GM18502 (cell line): ENCODE results near the gene PRIMPOL.
"Not testable (repeated sequence)": the region's sequence is repeated elsewhere in the genome, so short reads cannot be mapped to it uniquely, and the experiment has no call there.

Experiments
- ATAC-seq: cut with Tn5 transposase; IDR thresholded peaks from one replicate; pipeline ENCODE4 v1.9.1; 2021; ENCODE audit warnings: mild to moderate bottlenecking; ENCODE audit not compliant: unreplicated experiment, poor library complexity

Gene PRIMPOL, protein sequence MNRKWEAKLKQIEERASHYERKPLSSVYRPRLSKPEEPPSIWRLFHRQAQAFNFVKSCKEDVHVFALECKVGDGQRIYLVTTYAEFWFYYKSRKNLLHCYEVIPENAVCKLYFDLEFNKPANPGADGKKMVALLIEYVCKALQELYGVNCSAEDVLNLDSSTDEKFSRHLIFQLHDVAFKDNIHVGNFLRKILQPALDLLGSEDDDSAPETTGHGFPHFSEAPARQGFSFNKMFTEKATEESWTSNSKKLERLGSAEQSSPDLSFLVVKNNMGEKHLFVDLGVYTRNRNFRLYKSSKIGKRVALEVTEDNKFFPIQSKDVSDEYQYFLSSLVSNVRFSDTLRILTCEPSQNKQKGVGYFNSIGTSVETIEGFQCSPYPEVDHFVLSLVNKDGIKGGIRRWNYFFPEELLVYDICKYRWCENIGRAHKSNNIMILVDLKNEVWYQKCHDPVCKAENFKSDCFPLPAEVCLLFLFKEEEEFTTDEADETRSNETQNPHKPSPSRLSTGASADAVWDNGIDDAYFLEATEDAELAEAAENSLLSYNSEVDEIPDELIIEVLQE

DNA sequence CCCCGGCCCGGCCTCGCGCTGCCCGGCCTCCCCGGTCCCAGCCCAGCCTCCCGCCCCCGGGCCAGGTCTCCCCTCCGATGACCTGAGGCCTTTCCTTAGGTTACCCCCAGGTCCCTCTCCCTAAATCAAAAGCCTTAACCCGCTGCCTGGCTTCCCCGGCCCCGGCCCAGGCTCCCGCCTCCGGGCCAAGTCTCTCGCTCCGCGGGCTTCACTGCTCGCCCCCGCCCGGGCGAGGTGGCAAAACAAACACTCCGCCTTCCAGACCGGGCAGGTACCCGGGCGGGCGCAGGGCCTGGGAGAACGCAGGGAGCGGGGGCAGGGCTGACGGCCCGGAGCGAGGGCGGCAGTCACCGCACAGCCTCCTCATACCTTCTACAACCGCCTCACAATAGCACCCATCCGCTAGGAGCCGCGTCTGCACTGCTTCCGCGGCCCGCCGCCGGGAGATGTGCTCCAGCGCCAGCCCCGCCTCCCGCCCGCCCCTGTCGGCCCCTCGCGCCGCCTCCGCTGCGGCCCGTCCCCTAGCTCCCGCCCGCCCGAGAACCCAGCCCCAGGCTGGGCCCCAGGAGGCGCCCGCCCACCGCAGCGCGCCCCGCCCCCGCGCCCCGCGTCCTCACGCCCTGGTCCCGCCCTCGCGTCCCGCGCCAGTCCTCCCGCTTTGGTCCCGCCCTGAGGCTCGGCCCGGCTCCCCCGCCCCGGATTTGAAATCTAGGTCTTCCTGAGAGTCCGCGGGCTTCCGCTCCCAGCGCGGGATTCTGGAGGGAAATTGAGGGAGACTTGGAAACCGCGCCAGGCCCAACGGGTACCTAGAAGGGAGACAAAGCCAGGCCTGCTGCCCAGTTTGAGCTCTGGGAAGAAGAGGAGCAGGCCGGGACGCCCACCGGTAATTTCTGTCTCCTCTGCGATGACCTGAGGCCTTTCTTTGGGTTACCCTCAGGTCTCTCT, at the start of gene PRIMPOL, which contains the start of gene CASP3:
Gene PRIMPOL, plus strand, starts transcription at position 713 of the 945 bp plus-strand sequence. CDS start 7,403 bp downstream, outside the sequence.
Gene CASP3, minus strand, starts transcription at position 422 of the 945 bp plus-strand sequence. CDS start 10,994 bp downstream, outside the sequence.
- ATAC-seq, result peak; percentile 83

DNA sequence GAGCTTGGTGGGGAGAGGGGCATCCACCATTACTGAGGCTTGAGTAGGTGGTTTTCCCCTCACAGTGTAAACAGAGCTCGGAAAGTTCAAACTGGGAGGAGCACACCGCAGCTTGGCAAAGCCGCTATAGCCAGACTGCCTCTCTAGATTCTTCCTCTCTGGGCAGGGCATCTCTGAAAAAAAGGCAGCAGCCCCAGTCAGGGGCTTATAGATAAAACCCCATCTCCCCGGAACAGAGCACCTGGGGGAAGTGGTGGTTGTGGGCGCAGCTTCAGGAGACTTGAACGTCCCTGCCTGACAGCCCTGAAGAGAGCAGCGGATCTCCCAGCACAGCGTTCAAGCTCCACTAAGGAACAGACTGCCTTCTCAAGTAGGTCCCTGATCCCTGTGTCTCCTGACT, 48.6 kb upstream of the PRIMPOL start:
- ATAC-seq, result not testable (repeated sequence)

DNA sequence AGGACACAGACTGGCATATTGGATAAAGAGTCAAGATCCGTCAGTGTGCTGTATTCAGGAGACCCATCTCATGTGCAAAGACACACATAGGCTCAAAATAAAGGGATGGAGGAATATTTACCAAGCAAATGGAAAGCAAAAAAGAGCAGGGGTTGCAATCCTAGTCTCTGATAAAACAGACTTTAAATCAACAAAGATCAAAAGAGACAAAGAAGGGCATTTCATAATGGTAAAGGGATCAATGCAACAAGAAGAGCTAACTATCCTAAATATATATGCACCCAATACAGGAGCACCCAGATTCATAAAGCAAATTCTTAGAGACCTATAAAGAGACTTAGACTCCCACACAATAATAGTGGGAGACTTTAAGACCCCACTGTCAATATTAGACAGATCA, 46.7 kb upstream of the PRIMPOL start:
- ATAC-seq, result not testable (repeated sequence)

DNA sequence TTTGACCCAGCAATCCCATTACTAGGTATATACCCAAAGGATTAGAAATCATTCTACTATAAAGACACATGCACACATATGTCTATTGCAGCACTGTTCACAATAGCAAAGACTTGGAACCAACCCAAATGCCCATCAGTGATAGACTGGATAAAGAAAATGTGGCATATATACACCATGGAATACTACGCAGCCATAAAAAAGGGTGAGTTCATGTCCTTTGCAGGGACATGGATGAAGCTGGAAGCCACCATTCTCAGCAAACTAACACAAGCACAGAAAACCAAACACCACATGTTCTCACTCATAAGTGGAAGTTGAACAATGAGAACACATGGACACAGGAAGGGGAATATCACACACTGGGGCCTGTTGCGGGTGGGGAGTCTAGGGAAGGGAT, 42.1 kb upstream of the PRIMPOL start:
- ATAC-seq, result not testable (repeated sequence)

DNA sequence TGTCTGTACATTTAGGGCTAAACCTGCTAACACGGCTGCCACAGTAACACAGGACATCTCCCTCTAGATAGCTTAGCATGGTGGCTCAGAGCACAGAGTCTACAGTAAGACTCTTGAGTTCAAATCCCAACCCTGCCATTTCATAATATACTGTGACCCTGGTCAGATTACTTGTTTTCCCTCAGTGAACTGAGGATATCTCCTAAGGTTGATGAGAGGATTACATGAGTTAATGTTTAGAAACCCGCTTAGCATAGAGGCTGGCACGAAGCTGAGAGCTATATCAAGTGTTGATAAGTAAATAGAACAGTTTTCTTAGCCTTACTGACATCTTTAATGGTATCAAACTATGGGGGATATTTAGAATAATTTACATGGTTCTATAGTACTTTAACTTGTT, 37.5 kb upstream of the PRIMPOL start:
- ATAC-seq, result no peak

DNA sequence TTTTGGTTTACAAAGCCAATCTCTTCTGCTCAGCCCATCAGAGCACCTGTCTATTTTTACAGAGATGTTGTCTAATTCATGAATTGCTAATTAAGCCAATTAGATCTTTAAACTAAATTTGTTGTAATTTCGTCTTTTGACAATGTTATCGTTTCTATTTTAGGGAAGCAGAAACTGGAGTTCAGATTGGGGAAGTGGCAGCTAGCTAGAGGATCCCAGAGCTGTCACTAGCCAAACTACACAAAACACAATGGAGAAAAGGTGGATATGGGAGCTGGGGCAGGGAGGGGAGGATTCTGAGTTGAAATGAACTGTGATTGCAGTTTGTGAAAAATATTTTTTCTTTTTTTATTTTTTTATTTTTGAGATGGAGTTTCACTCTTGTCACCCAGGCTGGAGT, 36.1 kb upstream of the PRIMPOL start:
- ATAC-seq, result no peak

DNA sequence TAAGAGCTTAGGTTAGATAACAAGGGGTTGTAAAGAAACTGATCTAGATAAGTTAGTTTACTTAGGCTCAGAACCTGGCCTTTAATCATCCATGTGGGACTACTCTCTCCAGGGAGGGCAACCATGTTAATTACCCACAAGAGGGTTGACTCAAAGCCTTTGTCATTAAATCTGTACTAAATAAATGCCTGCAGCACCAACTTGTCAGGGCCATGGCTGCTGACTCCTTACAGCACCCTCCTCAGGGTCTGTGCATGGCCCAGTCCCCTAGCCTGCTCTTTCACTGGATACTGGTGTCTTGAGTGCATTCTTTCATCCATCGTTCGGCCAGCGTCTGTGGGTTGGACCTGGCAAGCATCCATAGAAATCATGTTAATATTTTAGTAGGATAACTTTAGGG, 35.0 kb upstream of the PRIMPOL start:
- ATAC-seq, result no peak

DNA sequence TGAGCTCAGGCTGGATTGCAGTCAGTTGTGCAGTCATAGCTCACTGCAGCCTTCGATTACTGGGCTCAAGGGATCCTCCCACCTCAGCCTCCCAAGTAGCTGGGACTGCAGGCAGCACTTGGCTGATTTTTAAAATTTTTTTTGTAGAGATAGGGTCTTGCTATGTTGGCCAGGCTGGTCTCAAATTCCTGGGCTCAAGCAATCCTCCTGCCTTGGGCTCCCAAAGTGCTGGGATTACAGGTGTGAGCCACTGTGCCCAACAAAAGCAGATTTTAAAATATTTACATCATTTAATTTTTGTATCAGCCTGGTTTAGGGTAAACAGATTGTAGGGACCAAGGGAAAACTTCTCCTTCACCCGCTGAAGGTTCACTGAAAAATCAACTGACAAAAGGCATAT, 33.4 kb upstream of the PRIMPOL start:
- ATAC-seq, result not testable (repeated sequence)

DNA sequence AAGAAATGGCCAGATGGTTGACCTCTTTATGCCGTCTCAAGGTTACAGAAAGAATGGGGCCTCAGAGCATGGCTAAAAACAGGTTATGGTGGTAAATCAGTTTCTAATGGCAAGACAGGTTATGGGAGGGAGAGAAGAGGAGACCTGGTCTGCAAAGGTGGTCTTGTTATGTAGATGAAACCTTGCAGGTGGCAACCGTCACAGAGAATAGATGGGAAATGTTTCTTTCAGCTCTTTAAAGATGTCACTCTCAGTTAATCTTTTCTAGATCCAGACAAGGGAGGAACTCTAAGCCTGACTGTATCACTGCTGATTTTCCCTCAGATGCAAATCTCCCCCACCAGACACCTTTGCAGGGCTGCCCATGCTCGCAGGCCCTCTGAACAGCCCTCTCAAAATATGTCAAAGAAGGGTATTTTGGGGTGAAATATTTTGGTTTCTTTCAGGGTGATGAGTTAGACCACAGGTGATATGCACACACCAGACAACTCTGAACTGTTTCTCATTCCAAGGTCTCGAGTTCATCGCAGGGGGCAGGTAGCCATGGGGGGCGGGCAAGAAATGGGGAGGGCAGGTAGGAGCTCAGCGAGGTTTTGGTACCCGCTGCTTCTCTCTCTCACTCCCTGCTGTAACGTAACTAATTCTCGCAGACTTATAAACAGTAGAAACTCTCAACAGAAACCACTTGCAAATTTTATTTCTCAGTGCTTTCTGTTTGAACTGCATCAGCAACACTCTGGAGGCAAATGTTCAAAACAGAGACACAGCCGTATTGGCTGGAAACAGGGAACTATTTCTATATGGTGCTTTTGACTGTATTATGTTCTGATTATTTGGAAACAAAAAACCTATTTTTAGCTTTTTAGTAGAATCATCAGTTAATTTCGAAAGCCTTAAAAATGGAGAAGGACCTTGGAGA, 32.6 kb upstream of the PRIMPOL start:
- peak; percentile 81 for ATAC-seq

DNA sequence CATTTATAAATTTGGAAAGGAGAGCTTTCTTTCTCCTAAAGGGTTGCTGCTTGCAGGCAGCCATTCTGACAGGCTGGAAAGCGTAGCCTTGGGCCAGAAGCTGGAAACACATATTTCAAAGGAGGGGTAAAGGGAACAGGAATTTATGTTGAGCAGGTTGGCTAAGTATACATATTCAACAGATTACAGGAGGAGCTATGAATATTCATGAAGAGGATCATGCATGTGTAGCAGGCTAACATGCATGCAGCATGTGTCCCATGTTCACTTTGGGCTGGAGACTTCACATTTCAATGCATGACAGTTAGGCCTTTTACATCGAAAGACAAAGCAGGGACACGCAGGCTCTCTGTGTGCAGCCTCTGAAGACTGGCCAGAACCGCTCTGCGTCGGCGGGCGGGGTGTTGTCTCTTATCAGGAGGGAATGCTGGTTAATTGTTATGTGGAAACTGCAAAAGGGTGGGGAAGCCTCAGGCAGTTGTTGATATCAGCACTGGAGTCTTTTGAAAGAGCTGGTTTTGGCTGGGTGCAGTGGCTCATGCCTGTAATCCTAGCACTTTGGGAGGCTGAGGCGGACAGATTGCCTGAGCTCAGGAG, 31.8 kb upstream of the PRIMPOL start:
- ATAC-seq, result no peak

DNA sequence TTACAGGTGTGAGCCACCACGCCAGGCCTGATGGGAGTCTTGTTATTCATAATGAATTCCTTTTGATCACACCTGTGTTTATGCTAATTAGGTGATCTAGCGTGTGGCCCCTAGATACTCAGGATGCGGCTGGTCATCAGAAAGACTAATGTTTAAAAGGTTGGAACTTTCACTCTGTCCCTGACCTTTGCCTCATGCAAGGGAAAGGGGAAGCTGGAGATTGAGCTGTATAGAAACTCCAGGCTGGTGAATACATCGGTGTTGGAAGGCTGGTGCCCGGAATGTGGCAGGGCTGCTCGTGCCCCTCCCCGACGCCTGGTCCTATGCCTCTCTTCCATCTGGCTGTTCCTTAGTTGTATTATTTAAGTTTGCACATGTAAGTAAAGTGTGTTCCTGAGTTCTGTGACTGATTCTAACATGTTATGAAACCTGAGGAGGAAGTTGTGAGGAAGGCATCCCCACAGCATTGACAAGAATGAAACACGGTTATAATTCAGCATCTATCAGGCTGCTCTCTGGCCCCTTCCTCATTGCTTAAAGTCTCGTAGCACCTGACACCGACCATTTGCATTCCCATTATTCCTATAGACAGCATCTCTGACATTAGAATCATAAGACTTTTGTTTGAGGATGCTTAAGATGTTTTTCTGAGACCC, 29.2 kb upstream of the PRIMPOL start:
- no peak for ATAC-seq

DNA sequence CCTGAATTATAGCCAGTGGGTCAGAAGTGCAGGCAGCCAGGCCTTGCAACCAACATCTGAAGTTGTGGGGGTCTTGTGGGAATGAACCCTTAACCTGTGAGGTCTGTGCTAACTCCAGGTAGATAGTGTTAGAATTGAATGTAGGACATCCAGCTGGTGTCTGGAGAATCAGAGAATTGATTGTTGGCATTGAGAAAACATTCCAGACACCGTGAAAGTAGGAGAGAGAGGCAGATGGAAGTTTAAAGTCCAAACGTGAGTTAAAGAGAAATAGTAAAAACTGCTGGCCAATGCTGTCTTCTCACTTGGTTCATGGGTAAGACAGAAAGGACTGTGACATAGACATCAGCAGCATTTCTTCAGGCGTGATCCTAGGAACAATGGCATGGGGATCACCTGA, 28.0 kb upstream of the PRIMPOL start:
- no peak for ATAC-seq

DNA sequence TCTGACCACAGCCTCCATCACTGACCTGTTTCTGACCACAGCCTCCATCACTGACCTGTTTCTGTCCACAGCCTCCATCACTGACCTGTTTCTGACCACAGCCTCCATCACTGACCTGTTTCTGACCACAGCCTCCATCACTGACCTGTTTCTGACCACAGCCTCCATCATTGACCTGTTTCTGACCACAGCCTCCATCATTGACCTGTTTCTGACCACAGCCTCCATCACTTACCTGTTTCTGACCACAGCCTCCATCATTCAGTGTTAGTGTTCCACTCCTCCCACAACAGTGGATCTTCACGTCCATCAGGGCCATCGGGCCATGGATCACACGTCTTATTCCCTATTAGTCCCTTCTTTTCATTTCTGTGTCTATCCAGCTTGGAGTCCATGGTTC, 25.0 kb upstream of the PRIMPOL start:
- ATAC-seq, result not testable (repeated sequence)

DNA sequence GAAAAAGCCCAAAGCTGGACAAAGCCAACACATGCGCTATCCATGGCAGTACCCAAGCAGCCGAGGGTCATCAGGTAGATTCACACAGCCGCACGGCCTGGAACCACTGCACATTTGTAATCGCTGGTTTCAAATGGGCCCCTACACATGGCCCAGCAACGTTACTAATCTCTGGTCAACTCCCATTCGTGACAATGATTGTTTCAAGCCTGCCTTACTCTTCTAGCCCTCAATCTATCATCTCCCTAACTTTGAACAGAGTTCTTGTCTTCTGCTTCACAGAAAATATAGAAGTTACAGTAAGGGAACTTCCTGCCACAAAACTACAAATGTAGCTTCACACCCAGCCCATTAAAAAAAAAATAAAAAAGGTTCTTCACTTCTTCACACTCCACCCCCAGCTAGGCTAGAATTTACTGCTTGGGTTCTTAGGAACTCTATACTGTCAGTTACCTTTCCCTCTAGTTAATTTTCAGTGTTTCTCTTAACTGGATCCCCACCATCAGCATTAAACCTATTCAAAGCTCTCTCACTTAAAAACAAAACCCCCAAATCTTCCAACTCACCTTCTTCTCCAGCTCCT, 24.5 kb upstream of the PRIMPOL start:
- no peak for ATAC-seq

DNA sequence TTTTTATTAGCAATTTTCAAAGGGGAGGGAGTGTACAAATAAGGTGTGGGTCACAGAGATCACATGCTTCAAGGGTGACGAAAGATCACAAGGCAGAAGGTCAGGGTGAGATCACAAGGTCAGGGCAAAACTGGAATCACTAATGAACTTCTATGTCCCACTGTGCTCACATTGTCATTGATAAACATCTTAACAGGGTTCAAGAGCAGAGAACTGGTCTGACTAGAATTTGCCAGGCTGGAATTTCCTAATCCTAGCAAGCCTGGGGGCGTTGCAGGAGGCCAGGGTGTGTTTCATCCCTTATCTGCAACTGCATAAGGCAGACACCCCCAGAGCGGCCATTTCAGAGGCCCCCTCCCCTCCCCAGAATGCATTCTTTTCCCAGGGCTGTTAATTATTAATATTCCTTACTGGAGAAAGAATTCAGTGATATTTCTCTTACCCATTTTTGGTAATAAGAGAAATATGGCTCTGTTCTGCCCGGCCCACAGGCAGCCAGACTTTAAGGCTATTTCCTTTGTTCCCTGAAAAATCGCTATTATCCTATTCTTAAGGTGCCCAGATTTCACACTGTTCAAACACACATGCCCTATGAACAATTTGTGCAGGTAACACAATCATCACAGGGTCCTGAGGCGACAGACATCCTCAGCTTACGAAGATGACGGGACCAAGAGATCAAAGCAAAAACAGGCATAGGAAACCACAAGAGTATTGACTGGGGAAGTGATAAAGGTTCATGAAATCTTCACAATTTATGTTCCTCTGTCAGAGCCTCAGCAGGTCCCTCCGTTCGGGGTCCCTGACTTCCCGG, 23.5 kb upstream of the PRIMPOL start:
- not testable (repeated sequence) for ATAC-seq

DNA sequence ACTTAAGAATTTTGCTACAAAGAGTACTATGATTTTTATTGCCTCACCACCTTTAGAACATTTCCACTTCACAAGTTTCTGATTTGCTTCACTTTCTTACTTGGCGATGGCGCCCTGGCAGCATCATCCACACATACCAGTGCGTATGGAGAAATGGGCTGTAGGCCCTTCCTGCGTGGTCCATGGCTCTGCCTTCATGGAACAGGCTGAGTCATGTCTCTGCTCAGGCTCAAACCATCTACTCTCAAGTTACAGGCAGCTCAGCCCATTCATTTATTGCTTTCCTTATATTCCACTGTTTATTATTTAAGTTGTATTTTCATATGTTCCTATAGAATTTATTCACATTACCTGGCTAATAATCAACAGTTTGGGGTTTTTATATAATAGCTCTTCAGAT, 21.4 kb upstream of the PRIMPOL start:
- ATAC-seq, result no peak

DNA sequence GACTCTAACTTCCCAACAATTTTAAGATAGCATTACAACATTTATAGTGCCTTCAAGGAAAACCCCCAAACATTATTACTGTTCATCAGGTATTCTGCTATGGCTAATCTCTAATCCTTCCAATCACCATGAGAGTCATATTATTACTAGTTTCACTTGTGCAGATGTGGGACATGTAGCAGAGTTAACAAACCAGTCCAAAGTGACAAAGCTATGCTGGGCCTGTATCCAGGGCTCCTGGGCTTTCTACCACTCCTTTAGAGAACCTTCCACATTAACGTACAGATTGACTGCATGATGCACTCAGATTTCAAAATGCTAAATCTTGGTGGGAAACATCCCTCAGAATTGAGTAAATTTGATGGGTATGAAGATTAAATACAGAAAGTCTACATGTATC, 16.7 kb upstream of the PRIMPOL start:
- no peak for ATAC-seq

DNA sequence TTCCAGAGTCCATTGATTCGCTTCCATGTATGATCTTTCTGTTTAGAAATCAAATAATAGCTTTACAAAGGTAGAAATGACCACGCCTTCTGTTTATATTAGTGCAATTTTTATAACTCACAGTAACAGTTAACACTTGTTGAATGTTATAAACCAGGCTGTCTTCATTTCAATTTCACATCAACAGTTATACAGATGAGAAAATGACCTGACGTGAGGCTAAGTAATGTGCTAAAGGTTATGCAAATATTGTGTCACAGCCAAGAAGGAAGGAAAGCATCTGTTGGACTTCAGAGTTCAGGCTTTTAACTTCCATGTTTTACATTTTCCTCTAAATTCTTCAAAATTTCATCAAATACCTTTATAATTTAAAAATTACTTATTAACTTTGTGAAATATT, 14.2 kb upstream of the PRIMPOL start:
- ATAC-seq, result no peak
